Neuronal stem cell (in vitro differentiated cells): ENCODE measurements around the gene OSBPL3.

Experiments used
- DNase-seq: peaks from one replicate; pipeline ENCODE4 v3.0.0-alpha.2; 2013; ENCODE audit warnings: low spot score
- H2AFZ ChIP-seq: one replicate; pipeline ENCODE4 v1.6.1; 2013; ENCODE audit warnings: mild to moderate bottlenecking, low read length, inconsistent platforms
- H2AK5ac ChIP-seq: 2 replicates; pipeline ENCODE4 v1.6.1; 2013; ENCODE audit warnings: low read depth, mild to moderate bottlenecking, inconsistent platforms, low read length, moderate library complexity, mixed read lengths
- H2BK120ac ChIP-seq: 2 replicates; pipeline ENCODE4 v1.6.1; 2013; ENCODE audit warnings: low read depth, mild to moderate bottlenecking, inconsistent platforms, low read length, moderate library complexity, mixed read lengths
- H2BK12ac ChIP-seq: one replicate; pipeline ENCODE4 v1.6.1; 2013; ENCODE audit warnings: low read length, inconsistent platforms
- H2BK15ac ChIP-seq: 2 replicates; pipeline ENCODE4 v1.6.1; 2013; ENCODE audit warnings: mild to moderate bottlenecking, low read length, inconsistent platforms, mixed read lengths
- H2BK5ac ChIP-seq: one replicate; pipeline ENCODE4 v1.6.1; 2013; ENCODE audit warnings: inconsistent platforms, mild to moderate bottlenecking, low read length, moderate library complexity
- H3K14ac ChIP-seq: one replicate; pipeline ENCODE4 v1.6.1; 2013; ENCODE audit warnings: low read length, inconsistent platforms
- H3K18ac ChIP-seq: 2 replicates; pipeline ENCODE4 v1.6.1; 2013; ENCODE audit warnings: low read length, inconsistent platforms
- H3K23ac ChIP-seq: 2 replicates; pipeline ENCODE4 v1.6.1; 2013; ENCODE audit warnings: low read depth, mild to moderate bottlenecking, mixed read lengths, low read length, inconsistent platforms; ENCODE audit not compliant: poor library complexity
- H3K27ac ChIP-seq: replicated peaks from 3 replicates; pipeline ENCODE4 v1.5.1; 2013; ENCODE audit warnings: low read length, inconsistent platforms
- H3K27me3 ChIP-seq, 3 experiments: 2 replicates each; pipeline ENCODE4 v1.6.1; 2013; ENCODE audit warnings: low read length in 3 of 3, mild to moderate bottlenecking in 2 of 3, inconsistent platforms in 1 of 3, low read depth in 1 of 3, mixed read lengths in 1 of 3, moderate library complexity in 1 of 3; ENCODE audit not compliant: control insufficient read depth in 3 of 3, insufficient read depth in 3 of 3
- H3K36me3 ChIP-seq, 2 donors: replicated peaks in 1 of 2; 2 replicates each; pipeline ENCODE4 v1.6.1; 2013; ENCODE audit warnings: low read length in 2 of 2; ENCODE audit not compliant: control insufficient read depth in 2 of 2, insufficient read depth in 2 of 2
- H3K4ac ChIP-seq: 2 replicates; pipeline ENCODE4 v1.6.1; 2013; ENCODE audit warnings: inconsistent platforms, mild to moderate bottlenecking, low read length, moderate library complexity
- H3K4me1 ChIP-seq, 2 donors: 1 replicate in 1 of 2; 2 replicates in 1 of 2; pipeline ENCODE4 v1.6.1; 2013; ENCODE audit warnings: low read length in 2 of 2, low read depth in 1 of 2; ENCODE audit not compliant: control insufficient read depth in 2 of 2, insufficient read depth in 1 of 2
- H3K4me2 ChIP-seq: one replicate; pipeline ENCODE4 v1.6.1; 2013; ENCODE audit warnings: mild to moderate bottlenecking, low read length, inconsistent platforms; ENCODE audit not compliant: insufficient read depth, poor library complexity, severe bottlenecking
- H3K4me3 ChIP-seq, 2 donors: 2 replicates each; pipeline ENCODE4 v1.5.1; 2013; ENCODE audit warnings: low read length in 2 of 2, mild to moderate bottlenecking in 2 of 2, inconsistent platforms in 1 of 2, moderate library complexity in 1 of 2
- H3K79me1 ChIP-seq: one replicate; pipeline ENCODE4 v1.6.1; 2013; ENCODE audit warnings: low read depth, mild to moderate bottlenecking, inconsistent platforms, low read length, moderate library complexity
- H3K9ac ChIP-seq: one replicate; pipeline ENCODE4 v1.6.1; 2013; ENCODE audit warnings: mild to moderate bottlenecking, low read depth, low read length, inconsistent platforms; ENCODE audit not compliant: poor library complexity
- H3K9me3 ChIP-seq, 2 donors: replicated peaks in 1 of 2; 2 replicates each; pipeline versions ENCODE3 to v1.6.1; 2013; ENCODE audit warnings: low read length in 2 of 2, mild to moderate bottlenecking in 2 of 2, inconsistent platforms in 1 of 2, low read depth in 1 of 2, mixed read lengths in 1 of 2, moderate library complexity in 1 of 2; ENCODE audit not compliant: control insufficient read depth in 2 of 2, insufficient read depth in 1 of 2
- H4K8ac ChIP-seq: one replicate; pipeline ENCODE4 v1.6.1; 2013; ENCODE audit warnings: low read depth, mild to moderate bottlenecking, inconsistent platforms, low read length, moderate library complexity
- H4K91ac ChIP-seq: one replicate; pipeline ENCODE4 v1.6.1; 2013; ENCODE audit warnings: low read length, low read depth, mild to moderate bottlenecking, inconsistent platforms; ENCODE audit not compliant: poor library complexity
- WGBS, 2 donors: extraction: QIAGEN DNeasy Blood & Tissue Kit; methylation state at CpG; one replicate each; pipeline ENCODE4 v1.1.7; 2013; ENCODE audit warnings: missing lambda C conversion rate in 2 of 2, mixed read lengths in 1 of 2; ENCODE audit not compliant: insufficient read length in 2 of 2, insufficient replicate concordance in 1 of 2; ENCODE audit errors: extremely low coverage in 2 of 2; 5-methylcytosine and 5-hydroxymethylcytosine counted together

Gene OSBPL3

GRCh38 chr7:24964191-24964590 lies 15.8 kb downstream of the OSBPL3 start:
- Histone ChIP-seq H2BK5ac (no peak overlapping the region), H3K79me1 (no peaks in the 10 kb centered on the region), H3K18ac (no peak overlapping the region), H3K23ac (no peak overlapping the region), H4K8ac (no peak overlapping the region), H2AFZ (no peak overlapping the region), H3K36me3 (no peaks in the 10 kb centered on the region), H3K27ac (no peak overlapping the region), H3K4me1 (peaks cover 2 to 8% of the 10 kb centered on the region in 2 donors), H3K4ac (no peak overlapping the region), H2BK120ac (no peak overlapping the region), H3K4me3 (no peak overlapping the region), H3K27me3 (no peaks in the 10 kb centered on the region), H3K9ac (no peak overlapping the region), H3K14ac (no peak overlapping the region), H3K9me3 (peaks cover 0 to 4% of the 10 kb centered on the region in 2 donors), H2AK5ac (no peak overlapping the region), H2BK12ac (no peak overlapping the region), H3K4me2 (no peak overlapping the region), H4K91ac (no peak overlapping the region), H2BK15ac (no peak overlapping the region)
- DNase-seq, result no peak
- no CpG with 5 or more reads among the region's 2 CpGs for WGBS, 2 donors

- H3K27ac ChIP-seq, result no peak overlapping the region
- no CpG with 5 or more reads among the region's 2 CpGs for WGBS, 2 donors
Measured at GRCh38 chr7:24963218-24963617, 16.8 kb downstream of the OSBPL3 start.

GRCh38 chr7:24962418-24962962 lies 17.5 kb downstream of the OSBPL3 start:
- no peak overlapping the region for H4K91ac ChIP-seq
- no peak overlapping the region for H3K4ac ChIP-seq
- no peak overlapping the region for H2AFZ ChIP-seq
- no peak overlapping the region for H2BK120ac ChIP-seq
- no peak overlapping the region for H2BK15ac ChIP-seq
- H3K18ac ChIP-seq, result no peak overlapping the region
- H3K4me1 ChIP-seq, result peaks cover 2 to 8% of the 10 kb centered on the region in 2 donors
- no peaks in the 10 kb centered on the region for H3K79me1 ChIP-seq
- no peaks in the 10 kb centered on the region for H3K27me3 ChIP-seq
- WGBS, 2 donors, result no CpG with 5 or more reads among the region's 4 CpGs
- DNase-seq, result no peak
- H2AK5ac ChIP-seq, result no peak overlapping the region
- no peak overlapping the region for H3K14ac ChIP-seq
- H3K9me3 ChIP-seq, result peaks cover 0 to 4% of the 10 kb centered on the region in 2 donors
- no peak overlapping the region for H3K4me3 ChIP-seq
- no peak overlapping the region for H2BK12ac ChIP-seq
- no peak overlapping the region for H2BK5ac ChIP-seq
- no peak overlapping the region for H3K4me2 ChIP-seq
- no peak overlapping the region for H3K9ac ChIP-seq
- no peak overlapping the region for H3K23ac ChIP-seq
- no peak overlapping the region for H3K27ac ChIP-seq
- H3K36me3 ChIP-seq, result no peaks in the 10 kb centered on the region
- H4K8ac ChIP-seq, result no peak overlapping the region

More at GRCh38 chr7:24963218-24963617, 16.8 kb downstream of the OSBPL3 start:
- Histone ChIP-seq H3K4me3 (peak overlapping the region in 1 of 2 donors; percentile 53), H3K4me1 (peaks cover 2 to 8% of the 10 kb centered on the region in 2 donors), H2AFZ (no peak overlapping the region), H2BK12ac (no peak overlapping the region), H4K91ac (no peak overlapping the region), H3K23ac (no peak overlapping the region), H3K79me1 (no peaks in the 10 kb centered on the region), H3K14ac (no peak overlapping the region), H3K36me3 (no peaks in the 10 kb centered on the region), H4K8ac (no peak overlapping the region), H2BK5ac (no peak overlapping the region), H2AK5ac (no peak overlapping the region), H3K27me3 (no peaks in the 10 kb centered on the region), H3K4ac (no peak overlapping the region), H3K18ac (no peak overlapping the region), H3K4me2 (no peak overlapping the region), H3K9me3 (peaks cover 0 to 4% of the 10 kb centered on the region in 2 donors), H2BK120ac (no peak overlapping the region), H2BK15ac (no peak overlapping the region), H3K9ac (no peak overlapping the region)
- DNase-seq, result no peak

GRCh38 chr7:24959735-24960485 lies 20.1 kb downstream of the OSBPL3 start:
- H2AFZ ChIP-seq, result no peak overlapping the region
- peaks cover 0 to 10% of the 10 kb centered on the region in 2 donors for H3K9me3 ChIP-seq
- no peak overlapping the region for H3K4me3 ChIP-seq
- no CpG with 5 or more reads among the region's 6 CpGs for WGBS, 2 donors
- no peaks in the 10 kb centered on the region for H3K36me3 ChIP-seq
- no peak overlapping the region for H3K14ac ChIP-seq
- no peak overlapping the region for H4K8ac ChIP-seq
- H4K91ac ChIP-seq, result no peak overlapping the region
- H2BK5ac ChIP-seq, result no peak overlapping the region
- no peak overlapping the region for H3K23ac ChIP-seq
- H2AK5ac ChIP-seq, result no peak overlapping the region
- no peak overlapping the region for H3K4ac ChIP-seq
- H2BK120ac ChIP-seq, result no peak overlapping the region
- H3K9ac ChIP-seq, result no peak overlapping the region
- no peaks in the 10 kb centered on the region for H3K79me1 ChIP-seq
- H3K4me2 ChIP-seq, result no peak overlapping the region
- H2BK15ac ChIP-seq, result no peak overlapping the region
- no peak overlapping the region for H2BK12ac ChIP-seq
- H3K27ac ChIP-seq, result no peak overlapping the region
- DNase-seq, result no peak
- H3K27me3 ChIP-seq, result no peaks in the 10 kb centered on the region
- no peaks in the 10 kb centered on the region for H3K4me1 ChIP-seq
- no peak overlapping the region for H3K18ac ChIP-seq
